HG03095 (cell line): ENCODE data around the gene IQCC.

Source experiments
- ATAC-seq: cut with Tn5 transposase; IDR thresholded peaks from one replicate; pipeline ENCODE4 v1.9.1; 2021; ENCODE audit warnings: moderate library complexity; ENCODE audit not compliant: unreplicated experiment

IQCC gene

DNA sequence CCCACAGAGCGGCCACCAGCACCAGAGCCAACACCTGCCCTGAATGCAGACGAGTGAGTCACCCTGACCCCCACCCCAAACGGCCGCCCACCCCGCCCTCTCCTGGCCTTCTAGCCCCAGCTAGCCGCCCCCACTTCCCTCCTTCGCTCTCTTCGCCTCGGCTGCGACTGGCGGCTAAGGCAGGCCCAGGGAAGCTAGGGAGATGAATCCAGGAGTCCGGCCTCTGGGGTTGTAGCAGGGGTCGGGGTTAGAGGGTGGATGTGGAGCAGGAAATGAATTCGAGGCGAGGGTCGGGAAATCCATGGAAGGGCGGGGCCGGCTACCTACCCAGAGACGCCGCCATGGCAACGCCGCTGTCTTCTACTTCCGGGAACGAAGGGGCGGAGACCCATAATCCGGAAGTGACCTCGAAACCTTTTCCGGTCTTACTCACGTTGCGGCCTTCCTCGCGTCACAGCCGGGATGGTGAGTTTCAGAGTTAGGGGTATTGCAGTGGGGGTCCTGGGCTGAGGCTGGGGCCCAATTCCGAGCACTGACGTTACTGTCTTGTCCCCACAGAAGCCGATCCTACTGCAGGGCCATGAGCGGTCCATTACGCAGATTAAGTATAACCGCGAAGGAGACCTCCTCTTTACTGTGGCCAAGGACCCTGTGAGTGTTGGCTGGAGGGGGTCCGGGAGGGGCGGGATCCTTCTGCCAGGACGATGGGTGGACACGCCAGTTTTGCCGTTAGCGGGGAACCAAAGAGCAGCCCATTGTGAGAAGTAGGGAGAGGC lies 16.7 kb downstream of the IQCC start, which contains the start of the genes EIF3I and TMEM234:
Gene EIF3I (plus strand): TSS at position 428 of the 776 bp plus-strand sequence. CDS start 35 bp downstream, at position 463.
Gene TMEM234 (minus strand): TSS at position 374 of the 776 bp plus-strand sequence. CDS start 31 bp downstream, at position 343.
- ATAC-seq: peak; percentile 91

GRCh38 chr1:32223683-32224082 lies 18.2 kb downstream of the IQCC start:
- no peak for ATAC-seq

DNA sequence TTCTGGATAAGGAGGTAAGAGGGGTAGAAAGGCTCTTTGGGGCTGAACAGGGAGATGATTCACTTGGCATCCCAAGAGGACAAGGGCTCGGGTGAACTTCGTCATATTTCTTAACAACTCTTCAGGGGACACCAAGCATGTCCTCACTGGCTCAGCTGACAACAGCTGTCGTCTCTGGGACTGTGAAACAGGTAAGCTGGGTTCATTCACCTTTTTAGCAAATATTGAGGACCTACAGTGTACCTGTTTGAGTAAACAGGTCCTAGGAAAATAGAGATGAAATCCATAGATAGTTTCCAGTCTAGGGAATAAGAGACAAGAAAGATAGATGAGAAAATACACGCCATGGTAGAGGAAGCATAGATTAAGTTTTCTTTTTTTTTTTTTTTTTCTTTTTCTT lies 18.8 kb downstream of the IQCC start:
- ATAC-seq: no peak

GRCh38 chr1:32228771-32229170 lies 23.3 kb downstream of the IQCC start:
- ATAC-seq: no peak

GRCh38 chr1:32231843-32232432 lies 26.5 kb downstream of the IQCC start:
- no peak for ATAC-seq

DNA sequence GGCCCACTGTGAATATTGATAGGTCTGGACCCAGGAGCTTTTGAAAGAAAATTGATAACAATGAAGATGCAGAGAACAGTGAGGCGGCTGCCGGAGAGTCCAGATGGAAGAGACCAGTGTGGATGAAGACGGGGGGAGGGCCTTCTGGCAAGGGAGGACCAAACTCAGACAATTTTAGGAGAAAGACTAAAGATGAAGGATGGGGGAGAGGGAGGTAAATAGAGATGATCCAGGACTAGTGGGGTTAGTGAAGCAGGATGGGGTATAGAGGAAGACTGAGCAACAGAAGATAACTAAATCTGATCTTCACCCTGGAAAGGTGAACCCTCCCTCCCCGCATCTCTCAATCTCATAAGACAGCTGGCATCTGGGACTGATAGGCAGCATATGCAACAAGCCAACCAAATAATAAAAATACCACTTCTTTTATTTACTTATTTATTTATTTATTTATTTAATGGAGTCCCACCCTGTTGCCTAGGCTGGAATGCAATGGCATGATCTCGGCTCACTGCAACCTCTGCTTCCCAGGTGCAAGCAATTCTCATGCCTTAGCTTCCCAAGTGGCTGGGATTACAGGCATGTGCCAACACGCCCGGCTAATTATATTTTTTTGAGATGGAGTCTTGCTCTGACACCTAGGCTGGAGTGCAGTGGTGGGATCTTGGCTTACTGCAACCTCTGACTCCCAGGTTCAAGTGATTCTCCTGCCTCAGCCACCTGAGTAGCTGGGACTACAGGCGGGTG lies 27.3 kb downstream of the IQCC start:
- ATAC-seq: no peak

GRCh38 chr1:32234792-32235191 lies 29.3 kb downstream of the IQCC start:
- no peak for ATAC-seq

DNA sequence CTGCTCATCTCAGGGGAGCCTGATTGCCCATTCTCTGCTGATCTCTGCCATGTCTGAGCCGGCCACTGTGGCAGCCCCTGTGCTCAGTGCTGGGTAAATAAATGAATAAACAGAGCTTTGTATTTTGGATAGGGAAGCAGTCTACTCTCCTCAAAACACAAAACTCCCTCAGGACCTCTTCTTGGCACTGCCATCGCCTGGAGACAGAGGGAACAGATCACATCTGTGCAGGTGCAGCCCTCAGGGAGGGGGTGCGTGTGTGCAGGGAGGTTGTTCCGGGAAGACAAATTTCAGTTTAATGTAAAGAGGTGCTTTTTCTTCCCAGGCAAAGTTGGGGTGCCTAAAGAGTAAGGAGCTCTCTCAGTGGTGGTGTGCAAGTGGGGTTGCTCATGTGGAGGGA lies 33.9 kb downstream of the IQCC start:
- no peak for ATAC-seq

DNA sequence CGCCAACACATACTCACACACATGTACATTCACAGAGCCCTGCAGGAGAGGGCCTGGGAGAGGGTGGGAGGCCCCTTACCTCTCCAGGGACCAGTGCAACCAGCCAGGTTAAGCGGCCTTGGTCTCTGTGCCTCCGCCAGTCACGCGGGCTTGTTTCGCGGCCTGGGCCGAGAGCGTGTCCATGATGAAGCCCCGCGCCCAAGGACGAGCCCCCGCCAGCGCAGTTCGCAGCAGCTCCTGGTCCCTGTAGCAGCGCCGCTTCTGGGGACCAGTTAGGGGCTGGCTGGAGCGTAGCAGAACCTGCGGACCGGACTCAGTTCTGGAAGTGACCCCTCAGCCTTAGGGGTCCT lies 34.3 kb downstream of the IQCC start:
- no peak for ATAC-seq

DNA sequence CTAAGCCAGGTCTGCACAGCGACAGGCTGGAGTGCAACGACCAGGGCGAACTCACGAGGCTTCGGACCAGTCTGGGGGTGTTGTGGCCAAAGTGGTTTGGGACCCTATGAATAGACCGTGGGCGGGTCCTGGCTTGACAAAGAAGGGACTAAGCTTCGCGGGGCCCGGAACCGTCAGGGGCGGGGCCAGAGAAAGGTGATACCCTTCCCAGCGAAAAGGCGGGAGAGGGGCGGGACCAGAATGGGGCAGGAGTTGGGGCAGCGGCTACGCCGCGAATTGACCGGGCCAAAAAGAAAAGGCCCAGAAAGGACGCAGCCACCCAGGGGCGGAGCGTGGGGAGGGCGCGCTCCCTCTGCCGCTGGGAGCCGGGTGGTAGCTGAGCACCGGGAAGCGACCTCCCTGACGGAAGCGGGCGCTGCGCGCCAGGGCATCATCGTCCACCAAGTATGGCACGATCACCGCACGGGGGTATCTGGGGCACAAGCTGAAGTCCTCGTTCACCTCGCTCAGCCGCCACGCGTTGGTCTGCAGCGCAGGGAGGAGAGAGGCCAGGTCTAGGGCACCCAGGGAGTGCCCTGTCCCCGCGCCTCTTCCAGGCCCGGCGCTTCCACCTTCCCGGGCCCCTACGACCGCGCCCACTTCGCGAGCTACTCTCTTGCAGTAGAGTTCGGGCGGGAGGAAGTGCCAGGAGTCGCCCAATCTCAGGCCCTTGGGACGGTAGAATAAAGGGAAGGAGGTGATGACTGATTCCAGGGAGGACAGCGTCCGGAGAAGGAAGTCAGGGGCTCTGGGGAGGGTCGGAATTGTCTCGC lies 34.9 kb downstream of the IQCC start:
- ATAC-seq: no peak

DNA sequence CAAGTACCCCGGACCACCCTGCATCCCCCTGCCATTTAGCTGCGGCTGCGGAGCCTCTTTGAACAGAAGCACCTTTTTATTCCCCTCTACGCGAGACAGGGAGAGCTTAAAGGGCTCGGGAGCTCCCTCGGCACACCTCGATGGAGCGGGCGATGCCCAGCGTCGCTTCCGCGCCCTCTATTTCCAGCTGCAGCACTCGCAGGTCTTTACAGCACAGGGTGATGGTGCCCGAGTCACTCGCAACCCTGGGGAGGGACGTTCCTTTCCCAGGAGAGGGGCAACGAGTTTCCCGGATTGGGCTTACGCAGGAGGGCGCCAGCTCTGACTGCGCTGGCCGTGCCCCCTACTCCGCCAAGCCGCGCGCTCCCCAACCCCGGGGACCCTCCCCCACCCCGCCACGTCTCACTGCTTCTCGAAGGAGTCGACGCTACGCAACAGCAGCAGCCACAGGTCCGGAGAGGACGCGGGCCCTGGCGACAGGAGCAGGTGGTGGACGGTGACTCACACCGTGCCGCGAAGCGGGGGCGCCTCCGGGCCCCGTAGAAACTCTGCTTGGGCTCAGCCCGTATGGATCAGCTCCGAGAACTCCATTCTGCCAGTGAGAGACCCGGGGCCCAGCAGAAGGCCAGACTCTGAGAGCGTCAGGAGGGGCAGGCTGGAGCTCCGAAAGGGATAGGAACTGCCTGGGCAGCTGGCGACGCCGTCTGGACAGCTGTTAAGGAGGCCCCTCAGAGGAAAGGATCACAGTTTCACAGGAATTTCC lies 35.7 kb downstream of the IQCC start:
- no peak for ATAC-seq

DNA sequence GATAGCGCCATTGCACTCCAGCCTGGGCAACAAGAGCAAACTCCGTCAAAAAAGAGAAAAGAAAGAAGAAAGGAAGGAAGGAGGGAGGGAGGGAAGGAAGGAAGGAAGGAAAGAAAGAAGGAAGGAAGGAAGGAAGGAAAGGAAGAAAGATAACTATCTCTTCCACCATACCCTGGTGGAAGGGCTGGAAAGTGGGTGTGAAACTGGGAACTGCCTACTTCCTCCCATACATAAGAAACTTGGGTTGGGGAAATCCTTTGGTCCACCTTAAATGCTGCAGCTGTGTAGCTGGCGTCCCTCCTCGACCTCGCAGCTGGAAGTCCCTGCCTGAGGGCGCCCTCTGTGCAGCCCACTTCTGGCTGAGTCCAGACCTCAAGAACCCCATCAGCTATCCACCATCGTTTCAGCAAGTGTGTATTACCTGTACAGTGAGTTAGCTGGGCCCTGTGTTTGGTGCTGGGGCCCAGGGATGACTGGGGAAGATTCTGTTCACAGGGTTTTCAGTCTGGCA lies 36.9 kb downstream of the IQCC start:
- no peak for ATAC-seq

DNA sequence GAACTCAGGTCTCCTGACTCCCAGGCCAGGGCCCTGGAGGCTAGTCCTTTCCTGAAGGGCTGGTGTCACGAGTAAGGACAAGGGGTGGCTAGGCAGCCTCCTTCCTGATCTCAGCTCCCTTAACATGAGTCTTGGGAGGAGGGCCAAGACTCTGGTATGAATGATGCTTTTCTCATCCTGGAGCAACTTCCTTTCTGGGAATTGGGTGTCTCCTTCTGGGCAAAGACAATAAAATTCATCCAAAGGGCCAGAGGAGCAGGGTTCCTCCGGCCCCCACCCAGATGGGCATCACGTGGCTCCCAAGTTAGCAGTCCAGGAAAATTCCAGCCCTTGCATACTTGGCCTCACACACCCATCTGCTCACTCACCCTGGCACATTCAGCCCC lies 41.4 kb downstream of the IQCC start, which contains the start of gene FAM167B:
Gene FAM167B (plus strand): TSS at position 335 of the 386 bp plus-strand sequence. CDS start 200 bp downstream, outside the sequence.
- ATAC-seq: no peak

GRCh38 chr1:32247452-32247851 lies 42.0 kb downstream of the IQCC start:
- no peak for ATAC-seq

- no peak for ATAC-seq
These were observed 42.8 kb downstream of the IQCC start for GRCh38 chr1:32247983-32248889.

DNA sequence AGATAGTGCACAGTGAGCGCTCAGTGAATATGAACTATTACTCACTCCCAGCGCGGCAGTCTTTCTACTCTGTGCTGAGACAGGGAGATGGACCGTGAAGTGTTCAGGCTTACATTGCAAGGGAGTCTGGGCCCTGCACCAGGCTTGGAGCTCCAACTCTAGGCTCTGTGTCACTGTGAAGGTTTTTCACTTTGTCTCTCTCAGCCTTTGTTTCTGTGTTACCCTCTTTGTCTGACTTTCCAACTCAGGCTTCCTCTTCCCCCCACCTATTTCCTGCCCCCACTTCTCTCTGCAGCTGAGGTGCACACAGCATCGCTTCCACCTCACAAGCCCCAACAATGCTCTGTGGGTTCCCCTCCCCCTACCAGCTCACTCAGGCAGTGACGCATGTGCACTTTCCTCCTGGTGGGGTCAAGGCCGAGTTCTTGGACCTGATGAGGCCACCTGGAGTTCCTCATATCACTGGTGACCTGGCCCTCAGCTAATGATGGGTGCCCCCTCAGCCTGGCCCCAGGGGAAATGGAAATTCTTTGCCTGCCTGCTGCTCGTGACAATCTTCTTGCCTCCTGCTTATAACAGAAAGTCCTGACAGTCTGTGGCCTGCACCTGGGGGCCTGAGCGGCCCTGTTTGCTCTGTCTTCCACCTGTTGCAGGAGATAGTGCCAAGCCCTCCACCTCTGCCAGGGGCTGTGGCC lies 44.5 kb downstream of the IQCC start:
- peak; percentile 51 for ATAC-seq

DNA sequence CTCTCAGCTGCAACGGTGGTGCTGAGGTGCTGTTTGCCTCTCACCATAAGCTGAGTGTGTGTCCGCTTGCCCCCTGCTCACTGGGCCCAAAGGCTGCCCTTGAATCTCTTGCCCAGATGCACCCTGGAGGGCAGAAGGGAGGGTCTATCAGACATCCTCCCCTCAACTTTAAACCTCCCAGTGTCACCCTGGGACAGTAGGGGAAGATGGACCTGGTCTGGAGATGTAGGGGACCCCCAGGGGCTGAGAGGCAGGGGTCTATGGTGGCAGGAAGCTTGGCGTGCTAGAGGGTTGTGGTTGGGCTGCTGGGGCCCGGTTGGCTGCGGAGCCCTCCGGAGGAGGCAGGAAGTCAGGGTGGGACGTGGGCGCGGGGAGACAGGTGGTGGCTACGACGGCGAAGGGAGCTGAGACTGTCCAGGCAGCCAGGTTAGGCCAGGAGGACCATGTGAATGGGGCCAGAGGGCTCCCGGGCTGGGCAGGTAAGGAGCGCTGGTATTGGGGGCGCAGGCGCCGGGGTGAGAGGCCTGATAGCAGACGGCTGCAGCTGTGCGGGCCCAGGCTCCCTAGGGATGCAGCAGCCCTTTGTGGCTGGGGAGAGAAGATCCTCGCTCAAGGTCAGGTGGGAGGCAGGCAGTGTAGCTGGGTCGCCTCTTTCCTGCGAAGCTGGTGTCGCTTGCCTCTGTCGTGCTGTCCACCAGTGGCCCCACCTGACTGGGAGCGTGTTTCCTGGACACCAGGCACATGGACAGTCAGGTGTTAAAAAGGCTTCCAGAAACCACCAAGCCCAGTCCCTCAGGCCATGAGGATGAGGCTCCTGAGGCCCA lies 45.6 kb downstream of the IQCC start, which contains the start of gene LCK:
Gene LCK (plus strand): TSS at position 373 of the 824 bp plus-strand sequence. CDS start 23,065 bp downstream, outside the sequence.
- no peak for ATAC-seq
